Stimulated activated CD8-positive, alpha-beta memory T cell treated with anti-CD3 and anti-CD28 coated beads, Interleukin-12 subunit alpha, Interleukin-12 subunit beta, amount 100 ng/mL, for 1 hour (primary cell): ENCODE measurements around the gene DMD.

Experiments used
- DNase-seq: peaks from one replicate; pipeline ENCODE4 v3.0.0-alpha.2; 2020; ENCODE audit warnings: low read depth

DMD gene

DNA sequence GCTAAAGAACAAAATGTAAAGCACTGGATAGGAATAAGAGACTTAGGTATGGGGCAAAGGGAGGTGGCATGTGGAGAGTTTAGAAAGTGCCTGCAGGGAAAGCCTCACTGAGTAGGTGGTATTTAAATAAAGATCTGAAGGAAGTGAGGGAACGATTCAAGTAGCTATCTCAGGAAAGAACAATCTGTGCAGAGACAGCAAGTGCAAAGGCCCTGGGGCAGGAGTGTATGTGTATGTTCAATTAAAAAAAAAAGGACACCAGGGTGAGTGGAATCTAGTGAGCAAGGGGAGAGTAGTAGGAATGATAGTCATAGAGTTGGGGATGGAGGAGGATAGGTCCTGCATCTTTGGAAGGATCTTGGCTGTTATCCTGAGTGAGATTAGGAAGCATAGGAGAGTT is 1359.6 kb downstream of the DMD start:
- DNase-seq, result no peak

DNA sequence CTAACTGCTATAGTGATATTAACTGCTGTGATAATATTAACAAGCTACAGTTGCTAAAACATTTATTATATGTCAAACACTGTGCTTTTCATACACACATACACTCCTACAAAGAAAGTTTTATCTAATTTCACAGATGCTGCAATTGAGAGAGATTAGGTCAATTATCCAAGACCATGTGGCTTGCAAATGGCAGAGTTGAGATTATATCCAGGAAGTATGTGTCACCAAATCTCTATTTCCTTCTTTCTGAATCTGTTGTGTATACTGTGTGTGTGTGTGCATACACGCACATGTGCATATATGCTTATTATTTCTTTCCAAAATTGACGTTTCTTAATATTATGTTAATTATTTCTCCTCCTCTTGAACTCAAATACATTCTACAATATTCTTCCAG is 1363.6 kb downstream of the DMD start:
- DNase-seq, result no peak

DNA sequence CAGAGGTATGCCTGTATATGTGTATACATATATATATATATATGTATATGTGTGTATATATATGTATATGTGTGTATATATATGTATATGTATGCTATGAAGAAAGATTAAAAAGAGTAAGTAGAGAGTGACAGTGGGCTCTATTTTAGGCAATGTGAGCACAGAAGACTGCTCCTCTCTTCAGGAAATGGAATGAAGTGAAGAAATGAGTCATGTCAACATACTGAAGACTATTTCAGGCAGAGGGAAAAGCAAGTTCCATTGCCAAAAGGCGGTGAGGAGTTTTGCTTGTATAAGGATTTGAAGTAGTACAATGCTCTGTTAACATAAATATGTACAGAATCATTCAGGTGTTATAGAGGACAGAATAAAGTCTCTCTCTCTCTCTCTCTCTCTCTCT is 1366.3 kb downstream of the DMD start:
- no peak for DNase-seq

DNA sequence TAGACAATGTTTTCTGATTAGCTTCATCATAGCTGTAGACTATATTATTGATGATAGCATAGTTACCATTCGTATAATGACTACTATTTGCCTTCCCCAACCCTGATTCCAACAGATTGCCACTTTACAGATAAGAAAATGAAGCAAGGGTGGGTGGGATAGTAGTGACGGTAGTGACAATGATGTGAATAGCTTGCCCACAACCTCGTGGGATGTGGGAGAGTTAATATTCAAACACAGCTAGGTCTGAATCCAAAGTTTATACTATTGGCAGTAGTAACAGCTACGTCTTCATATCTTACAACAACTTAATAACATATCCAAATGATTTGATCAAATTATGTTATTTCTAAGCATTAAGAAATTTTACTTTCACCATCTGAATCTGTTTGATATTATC is 1372.7 kb downstream of the DMD start:
- DNase-seq, result no peak

DNA sequence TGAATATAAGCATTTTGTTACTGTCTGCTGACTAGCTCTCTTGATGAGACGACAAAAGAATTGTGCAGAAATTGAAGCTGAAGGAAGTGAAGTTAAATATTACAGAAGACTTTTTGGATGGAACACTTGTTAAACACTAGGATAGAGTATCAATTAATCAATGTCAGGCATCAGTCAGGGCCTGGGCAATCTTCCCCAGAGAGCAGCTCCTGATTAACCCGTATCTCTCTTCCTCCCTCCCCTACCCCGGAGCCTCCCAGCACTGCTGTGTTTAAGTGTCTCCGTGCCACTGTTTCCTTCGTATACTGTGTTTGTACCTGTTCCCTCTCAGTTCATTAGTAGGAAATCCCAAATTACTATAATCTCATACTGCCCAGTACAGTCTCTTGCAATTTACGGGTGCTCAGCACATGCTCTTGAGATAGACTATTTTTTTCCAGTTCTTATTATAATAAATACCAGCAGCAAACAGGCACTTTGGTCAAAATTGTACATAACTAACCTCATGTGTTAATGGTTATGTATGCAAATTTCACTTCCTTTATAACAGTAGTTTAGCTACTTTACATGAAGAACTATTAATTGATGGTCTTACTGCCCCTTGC is 1373.8 kb downstream of the DMD start:
- no peak for DNase-seq

DNA sequence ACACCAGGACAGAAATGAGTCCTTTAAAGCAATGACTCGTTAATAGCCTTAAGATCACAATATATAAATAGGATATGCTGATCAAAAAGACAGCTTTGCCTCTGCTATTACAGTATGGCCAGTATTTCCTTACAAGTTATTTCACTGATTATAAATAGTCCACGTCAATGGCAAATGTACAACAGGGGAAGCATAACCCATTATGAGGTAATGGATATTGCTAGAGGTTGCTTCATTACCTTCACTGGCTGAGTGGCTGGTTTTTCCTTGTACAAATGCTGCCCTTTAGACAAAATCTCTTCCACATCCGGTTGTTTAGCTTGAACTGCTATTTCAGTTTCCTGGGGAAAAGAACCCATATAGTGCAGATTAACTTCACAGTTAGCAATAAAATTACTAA is 1374.9 kb downstream of the DMD start:
- DNase-seq, result no peak

DNA sequence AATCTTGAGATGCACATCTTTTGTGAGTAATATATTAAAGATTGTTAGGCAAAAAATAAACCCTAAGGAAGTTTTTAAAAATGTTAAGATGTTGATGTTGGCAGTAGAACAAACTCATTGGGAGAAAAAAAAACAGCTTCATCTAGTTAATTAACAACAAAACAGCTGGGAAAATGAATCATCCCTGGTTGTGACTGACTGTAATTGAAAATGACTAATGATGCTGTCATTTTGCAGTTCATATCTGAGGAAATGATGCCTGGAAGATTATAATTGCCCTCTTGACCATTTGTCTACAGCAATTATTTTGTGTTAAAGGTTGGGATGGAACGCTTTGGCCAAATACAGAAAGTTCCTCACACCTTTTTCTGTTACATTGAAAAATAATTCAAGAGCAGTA is 1379.1 kb downstream of the DMD start:
- DNase-seq, result no peak

DNA sequence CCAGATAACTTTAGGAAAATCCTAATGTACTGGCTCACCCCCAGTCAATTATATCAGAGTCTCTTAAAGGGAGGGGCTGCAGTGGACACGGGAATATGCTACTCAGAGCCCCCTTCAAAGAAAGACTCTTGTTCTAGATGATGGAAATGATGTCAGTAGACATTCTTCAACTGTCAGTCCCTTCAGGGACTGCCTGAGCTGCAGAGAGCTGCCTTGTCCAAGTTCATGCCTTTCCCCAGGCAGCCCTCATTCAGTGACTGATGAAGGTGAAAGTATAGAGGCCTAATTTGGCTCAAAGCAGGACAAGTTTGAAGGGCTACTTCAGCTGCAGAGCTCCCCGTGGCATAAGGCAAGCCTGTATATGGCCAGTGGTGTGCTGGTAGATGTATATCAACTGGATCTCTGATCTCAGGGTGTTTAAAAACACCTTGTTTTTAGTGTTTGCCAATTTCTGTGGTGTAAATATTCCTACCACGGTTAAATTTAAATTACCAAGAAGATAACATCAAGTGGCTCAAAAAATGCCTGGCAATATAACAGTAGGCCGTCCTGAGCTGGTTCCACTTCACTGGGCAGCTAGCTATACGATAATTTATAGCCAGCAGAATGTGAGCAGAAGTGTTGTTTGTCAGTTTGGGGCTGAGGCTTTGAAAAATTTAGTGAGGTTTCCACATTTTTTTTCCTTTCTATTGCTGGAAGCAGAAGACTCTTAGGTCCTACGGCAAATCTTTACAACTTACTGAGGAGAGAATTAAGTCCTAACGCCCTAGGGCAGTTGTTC is 1390.7 kb downstream of the DMD start:
- no peak for DNase-seq

DNA sequence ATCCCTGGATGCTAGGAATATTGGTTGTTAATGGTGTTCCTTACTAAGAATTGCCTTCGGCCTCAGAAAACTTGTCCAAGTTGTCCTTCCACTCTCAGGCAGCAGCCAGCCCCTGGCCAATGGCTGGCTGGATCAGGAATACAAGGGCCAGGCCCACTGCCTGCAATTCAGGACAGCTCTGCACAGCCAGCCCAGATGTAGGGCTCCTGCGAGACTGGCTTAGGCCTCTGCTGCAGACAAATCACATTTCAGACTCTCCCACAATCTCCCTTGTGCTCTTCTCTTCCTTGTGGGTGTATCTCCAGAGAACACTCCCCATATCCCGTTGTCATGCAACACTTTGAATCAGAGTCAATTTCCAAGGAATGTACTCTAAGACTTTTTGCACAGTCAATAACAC is 1391.9 kb downstream of the DMD start:
- no peak for DNase-seq

DNA sequence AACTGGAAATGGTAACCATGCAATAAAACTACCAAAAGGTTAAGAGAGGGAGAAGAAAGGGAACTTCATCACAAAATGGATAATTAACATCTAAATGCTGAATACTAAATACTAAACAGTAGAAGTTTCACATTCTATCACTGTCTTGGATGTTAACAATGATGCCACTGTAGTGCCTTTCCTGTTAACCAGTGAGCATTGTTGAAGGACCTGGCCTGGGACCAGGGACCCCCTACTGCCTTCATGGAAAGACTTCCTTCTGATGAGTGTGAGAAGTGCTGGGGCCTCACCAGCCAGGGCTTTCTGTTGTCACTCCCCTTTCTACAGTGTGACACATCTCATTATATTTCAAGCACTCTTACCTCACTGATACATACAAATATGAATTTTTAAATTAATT is 1400.2 kb downstream of the DMD start:
- no peak for DNase-seq

DNA sequence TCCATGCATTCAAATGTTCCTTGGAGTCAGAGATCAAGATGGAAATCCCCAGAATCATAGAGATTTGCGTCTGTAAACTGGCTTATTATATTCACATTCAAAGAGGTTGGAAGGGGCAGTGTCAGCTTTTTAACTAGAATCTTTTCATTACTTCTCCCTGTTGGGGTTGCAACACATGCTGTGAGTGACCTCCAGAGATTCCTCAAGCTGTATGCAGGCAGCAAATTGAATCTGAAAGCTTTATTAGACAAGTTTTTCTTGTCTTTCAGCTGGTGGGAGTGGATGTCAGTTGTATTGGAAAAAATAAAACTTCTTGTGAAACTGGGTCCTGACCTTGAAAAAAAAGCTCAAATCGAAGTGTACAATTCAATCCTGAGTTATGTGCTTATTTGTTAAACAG is 1403.0 kb downstream of the DMD start:
- no peak for DNase-seq

DNA sequence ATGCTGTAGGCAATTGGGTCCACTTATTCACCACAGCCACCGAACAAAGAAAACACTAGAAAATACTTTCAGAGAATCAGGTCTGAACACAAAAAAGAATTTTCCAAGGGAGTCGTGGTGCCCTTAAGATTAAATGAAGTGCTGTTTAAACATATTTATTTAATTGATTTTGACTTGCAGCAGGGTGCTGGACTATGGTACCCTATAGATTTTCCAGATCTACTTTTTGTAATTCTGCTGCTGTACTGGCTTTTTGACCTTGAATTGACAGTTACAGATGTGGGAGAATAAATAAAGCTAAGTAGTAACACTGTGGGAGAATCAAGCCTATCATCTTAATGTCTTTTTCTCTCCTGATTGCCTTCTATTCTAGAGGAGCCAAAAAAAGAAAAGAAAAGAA is 1404.2 kb downstream of the DMD start:
- DNase-seq, result no peak

DNA sequence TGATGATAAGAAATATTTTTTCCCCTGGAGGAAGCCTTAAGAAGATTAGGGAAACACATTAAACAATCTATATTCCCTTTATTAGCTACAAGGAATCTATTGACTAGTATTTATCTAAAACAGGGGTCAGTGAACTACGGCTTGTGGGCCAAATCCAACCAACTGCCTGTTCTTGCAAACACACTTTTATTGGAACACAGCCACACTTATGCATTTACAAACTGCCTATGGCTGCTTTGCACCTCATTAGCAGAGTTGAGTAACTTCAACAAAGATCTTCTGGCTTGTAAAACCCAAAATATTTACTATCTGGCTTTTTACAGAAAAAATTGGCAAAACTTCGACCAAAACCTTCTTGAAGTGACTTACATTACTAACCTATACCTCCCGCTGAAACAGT is 1405.6 kb downstream of the DMD start:
- DNase-seq, result no peak

DNA sequence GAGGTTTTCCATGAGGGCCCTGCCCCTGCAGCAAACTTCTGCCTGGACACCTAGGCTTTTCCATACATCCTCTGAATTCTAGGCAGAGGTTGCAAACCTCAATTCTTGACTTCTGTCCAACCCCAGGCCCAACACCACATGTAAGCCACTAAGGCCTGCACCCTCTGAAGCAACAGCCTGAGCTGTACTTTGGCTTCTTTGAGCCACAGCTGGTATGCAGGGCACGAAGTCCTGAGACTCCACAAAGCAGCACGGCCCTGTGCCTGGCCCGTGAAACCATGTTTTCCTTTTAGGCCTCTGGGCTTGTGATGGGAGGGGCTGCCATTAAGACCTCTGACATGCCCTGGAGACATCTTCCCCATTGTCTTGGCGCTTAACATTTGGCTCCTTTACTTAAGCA is 1411.1 kb downstream of the DMD start:
- no peak for DNase-seq

DNA sequence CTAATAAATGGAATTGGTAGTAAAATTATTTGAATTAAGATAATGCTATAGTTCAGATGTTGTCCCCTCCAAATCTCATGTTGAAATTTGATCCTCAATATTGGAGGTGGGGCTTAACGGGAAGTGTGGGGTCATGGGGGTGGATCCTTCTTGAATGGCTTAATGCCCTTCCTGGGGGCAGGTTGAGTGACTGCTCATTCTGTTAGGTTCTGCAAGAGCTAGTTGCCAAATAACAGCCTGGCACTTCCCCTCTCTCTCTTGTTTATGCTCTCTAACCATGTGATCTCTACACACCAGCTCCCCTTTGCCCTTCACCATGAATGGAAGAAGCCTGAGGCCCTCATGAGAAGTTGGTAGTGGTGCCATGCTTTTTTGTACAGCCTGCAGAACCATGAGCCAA is 1414.7 kb downstream of the DMD start:
- DNase-seq, result no peak

DNA sequence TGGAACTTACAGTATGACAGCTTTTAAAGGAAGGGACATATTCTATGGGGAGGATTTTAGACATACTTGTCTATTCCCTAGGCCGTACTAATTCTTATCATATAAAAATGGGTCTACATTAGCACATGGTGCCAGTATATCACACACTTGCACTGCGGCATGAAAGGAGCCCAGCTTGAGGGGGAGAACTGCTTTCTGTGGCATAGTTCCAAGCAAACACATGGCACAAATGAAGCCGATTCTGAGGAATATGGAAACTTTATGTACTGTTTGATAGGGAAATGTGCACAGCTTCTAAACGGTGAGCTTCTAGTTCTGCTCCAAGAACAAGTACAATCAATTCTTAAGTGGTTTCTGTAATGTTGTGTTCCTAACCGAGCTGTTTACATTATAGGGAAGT is 1463.9 kb downstream of the DMD start:
- no peak for DNase-seq

DNA sequence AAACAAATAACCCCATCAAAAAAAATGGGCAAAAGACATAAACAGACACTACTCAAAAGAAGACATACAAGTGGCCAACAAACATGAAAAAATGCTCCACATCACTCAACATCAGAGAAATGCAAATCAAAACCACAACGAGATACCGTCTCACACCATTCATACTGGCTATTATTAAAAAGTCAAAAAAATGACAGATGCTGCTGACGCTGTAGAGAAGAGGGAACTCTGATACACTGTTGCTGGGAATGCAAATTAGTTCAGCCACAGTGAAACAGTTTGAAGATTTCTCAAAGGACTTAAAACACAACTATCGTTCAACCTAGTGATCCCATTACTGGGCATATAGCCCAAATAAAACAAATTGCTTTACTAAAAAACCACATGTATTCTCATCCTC is 1468.3 kb downstream of the DMD start:
- DNase-seq, result no peak

DNA sequence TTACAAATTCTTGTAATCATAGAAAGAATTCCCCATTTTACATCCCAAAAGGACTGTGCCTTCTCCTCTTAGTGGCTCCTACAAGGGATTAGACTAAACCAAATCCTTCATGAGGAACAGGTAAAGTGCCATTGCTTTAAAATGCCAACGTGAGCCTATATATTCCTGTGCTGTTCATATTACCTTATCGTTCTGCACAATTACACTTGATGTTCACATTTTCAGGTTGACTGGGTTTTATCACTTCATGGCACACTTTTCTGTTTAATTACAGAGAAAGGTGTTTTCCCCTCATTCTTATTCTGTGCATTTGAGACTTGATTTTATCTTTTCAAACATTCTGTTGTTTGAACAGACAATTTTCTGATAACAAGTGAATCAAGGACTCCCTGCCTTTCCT is 1493.9 kb downstream of the DMD start:
- DNase-seq, result no peak

DNA sequence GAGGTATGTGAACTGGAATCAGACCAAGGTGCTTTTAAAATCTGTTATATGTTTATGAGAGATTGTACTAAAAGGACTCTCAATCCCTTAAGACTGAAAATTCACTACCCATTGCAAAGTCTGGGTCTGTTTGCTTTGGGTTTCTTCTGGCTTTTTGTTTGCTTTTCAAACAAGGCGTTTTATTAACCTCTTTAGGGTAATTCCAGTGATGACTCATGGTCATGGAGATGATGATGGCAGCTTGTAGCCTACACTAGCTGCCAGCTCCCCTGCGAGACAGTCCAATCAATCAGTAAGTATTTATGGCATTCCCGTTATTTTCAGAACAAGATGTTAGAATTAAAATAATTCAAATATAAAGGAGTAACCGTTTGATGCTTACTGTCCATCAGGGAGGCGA is 1495.7 kb downstream of the DMD start:
- no peak for DNase-seq

DNA sequence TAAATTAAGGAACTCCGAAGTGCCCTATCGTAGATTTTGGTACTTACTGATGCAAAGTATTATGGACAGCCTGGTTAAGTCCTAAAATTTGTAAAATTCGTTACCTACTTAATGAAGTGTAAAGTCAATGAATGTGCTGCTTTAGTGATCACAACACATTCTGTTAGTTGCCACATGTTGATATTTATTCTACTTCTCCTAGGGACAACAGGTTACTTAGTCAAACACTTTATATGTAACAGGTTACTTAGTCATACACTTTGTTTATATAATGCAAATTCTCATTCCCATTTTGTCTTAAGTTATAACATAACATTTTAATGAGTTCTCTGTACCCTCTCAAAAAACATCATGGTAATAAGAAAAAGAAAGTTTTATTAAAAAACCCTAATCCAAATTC is 1496.6 kb downstream of the DMD start:
- DNase-seq, result no peak

DNA sequence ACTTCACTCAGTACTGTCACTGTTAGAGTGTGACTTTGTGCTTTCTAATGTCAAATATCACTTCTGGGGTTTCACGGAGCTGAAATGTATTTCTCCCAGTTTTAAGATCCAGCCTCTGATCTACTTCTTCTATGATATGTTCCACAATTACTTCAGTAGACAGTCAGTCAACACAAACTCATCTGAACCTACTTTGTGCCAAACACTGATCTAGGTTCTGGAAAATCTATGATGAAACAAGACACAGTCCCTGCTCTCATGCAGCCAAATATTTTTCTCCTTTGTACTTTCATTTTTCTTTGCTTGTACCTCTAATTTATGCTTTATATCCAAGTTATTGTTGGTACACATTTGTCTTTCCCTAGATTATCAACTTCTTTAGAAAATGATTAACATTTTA is 1498.2 kb downstream of the DMD start:
- DNase-seq, result no peak

DNA sequence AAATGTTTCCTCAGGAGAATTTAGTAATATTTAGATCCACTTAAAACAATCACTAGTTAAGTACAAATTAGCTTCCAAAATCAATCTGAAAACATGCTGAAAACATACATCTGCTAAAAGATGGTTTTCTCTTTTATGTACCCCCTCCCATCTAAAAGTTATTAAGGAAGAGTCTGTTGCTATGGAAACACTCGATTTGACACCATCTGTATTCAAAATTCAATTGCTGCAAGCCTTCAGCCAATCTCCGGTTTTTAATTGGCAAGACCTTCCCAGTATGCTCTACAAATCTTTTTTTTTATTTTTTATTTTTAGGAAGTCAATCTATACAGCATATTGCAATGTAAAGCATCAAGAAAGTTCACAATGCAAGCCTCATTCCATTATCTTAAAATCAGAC is 1500.2 kb downstream of the DMD start:
- DNase-seq, result no peak

DNA sequence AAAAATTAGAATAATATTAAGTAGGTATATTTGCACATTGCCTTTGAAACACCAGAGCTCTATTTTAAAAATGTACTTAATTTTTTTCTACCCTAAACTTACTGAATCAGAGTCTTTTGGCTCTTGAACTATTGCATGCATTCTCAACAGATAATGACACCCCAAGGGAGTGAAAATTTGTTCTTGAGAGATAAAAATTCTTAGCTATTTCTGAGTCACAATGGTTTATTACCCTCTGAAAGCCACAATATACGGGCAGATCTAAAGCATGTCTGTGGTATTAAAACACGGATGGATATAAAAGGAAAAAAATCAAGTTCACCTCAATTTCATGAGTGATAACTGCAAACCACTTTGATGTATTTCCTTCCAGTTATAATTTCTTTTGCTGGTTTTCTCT is 1503.2 kb downstream of the DMD start:
- no peak for DNase-seq

DNA sequence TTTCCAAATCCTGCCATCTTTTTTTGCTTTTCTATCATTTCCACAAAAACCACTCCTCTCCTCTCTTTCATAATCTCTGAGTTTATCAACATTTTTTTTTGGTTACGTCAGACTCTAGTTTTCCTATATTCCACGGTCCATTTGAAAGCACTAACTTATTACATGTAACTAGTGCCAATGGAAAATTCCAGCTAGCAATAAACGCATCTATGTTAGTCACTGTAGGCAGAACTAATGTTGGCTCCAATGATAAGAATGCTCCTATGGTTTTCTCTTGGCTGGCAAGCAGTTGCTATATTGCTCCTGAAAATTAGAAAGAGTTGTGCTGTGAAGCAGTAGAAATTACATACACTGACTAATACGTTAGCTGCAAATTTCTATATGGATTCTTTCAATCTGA is 1504.9 kb downstream of the DMD start:
- DNase-seq, result no peak
